Measurements from ENCODE around the gene MAN1A1.

Gene MAN1A1

DNA sequence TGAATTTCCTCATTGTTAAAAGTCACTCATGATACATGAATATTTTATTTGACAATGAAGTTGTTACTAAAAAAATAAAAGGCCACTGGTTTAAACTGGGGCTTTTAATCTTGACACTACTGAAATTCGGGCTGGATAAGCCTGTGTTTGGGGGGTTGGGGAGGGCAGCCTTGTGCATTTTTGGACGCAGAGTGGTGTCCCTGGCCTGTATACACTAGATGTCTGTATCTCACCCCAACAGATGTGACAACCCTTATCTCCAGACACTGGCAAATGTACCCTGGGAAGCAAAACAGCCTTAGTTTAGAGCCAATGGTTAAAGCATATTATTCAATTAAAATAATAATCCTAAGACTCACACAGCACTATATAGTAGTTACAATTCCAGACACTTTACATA, 24.8 kb downstream of the MAN1A1 start:
- no peak for DNase-seq

DNA sequence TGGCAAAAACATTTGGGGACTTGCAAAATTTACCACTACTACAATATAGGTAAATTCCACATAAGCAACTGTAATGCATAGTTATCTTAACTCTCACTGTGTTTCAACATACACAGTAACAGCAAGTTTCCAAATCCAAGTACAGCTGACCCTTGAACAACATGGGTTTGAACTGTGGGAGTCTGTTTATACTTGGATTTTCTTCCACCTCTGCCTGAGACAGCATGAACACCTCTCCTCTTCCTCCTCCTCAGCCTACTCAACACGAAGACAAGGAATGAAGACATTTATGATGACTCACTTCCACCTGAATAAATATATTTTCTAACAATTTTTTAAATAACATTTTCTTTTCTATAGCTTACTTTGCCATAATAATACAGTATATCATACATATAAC, 25.6 kb downstream of the MAN1A1 start:
- DNase-seq = no peak

DNA sequence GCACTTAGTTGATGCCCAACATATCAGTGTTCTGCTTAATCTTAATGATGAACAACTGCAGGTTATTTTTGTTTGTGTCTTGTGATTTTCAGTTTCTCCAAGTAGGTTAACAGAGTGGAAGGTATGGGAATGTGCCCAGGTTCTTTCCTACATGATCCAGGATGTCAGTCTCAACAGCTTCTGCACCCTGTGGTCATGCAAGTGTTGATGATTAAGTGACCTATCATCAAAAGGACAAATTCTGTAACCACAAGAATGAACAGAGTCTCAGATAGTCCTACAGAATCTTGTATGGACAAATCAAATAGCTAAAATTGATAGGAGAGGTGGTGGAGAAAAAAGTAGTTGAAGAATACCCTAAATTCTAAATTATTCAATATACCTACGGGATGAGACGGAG, 26.1 kb downstream of the MAN1A1 start:
- DNase-seq = no peak

DNA sequence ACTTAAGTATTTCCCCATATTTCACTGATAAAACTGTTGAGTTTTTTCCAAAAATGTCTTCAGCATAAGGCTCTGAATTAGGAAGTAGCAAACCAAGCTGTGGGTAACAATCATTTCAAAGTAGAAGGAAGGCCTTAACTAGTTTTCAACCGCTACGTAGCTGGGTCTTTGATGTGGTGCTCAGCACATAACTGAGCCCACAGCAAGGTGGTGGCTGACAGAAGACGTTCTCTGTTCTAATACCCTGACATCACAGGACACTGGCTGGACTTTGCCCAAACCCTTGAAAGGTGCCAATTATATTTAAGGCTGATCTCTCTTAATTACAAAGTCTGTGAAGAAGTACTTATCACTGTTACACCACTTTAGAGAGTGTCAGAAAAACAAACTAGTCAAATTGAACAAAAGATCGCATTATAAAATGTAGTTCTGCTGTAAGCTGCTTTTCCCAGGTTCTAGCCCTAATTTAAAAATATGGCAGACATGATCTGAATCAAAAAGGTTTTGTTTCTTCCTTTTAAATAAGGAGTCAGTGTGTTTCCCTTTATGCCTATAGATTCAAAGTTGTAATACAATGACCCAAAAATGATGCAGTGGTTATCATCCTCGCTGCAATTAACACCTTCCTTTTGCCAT, 26.7 kb downstream of the MAN1A1 start:
- no peak for DNase-seq

DNA sequence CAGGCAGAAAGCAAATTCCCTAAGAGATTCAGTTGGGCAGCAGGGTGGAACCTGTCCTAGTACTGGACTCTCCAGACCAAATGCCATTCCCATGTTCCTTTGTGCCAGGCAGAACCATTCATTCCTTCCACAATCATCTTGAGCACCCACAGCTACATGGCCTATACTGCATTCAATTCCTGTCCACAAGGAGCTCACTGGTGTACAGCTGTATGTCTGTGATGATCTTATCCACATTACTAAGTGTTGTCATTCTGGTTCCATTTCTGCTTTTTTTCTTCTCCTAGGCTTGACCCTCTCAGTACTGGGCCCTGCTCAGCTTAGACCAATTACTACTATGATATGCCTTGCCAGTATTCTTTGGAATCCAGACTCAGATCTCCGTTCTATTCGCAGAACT, 27.5 kb downstream of the MAN1A1 start:
- no peak for DNase-seq

DNA sequence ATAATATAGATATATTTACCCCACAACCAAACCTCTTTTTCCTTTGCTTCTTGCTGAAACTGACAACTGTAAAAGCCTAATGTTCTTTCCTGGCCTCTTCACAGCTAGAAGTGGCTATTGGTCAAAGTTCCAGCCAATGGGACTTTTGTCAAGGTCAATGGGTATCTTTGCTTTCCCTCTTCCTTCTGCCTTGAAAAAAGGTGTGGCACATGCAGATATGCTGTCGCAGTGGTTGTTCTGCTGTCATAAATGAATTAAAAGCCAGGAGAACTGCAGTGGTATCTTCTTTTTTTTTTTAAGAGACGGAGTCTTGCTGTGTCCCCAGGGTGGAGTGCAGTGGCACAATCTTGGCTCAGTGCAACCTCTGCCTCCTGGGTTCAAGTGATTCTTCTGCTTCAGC, 29.9 kb downstream of the MAN1A1 start:
- no peak for DNase-seq

DNA sequence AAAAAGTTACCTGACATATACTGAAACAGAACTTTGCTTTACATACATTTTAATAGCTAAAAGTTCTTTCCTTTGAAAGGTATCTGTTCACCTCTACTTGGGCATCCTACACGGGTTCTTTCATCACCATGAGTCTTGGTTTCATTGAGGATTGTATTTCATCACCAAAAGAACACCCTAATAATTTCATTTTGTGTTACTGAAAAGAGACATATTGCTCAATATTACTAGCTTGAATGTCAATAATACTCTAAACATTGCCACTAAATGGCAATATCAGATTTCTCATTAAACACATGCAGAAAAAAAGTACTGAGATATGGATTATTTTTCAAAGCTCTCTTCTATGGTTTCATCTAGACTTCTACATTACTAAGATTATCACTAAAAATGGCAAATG, 30.8 kb downstream of the MAN1A1 start:
- DNase-seq = no peak

DNA sequence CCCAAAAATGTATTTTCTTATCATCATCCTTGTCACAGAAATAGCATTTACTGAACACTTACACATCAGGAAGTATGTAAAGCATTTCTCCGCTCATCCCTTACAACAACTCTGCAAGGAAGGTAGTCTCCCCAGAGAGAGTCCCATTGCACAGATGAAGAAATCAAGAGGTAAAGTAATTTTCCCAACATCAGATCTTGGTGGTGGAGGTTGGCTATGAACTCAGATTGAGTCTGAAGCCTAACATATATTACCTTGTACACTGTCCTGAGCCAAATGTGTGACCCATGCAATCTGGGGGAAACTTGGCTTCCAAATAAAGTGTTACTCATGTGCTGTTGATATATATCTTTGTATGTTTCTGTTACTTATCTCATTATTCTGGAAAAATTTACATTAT, 31.4 kb downstream of the MAN1A1 start:
- no peak for DNase-seq

DNA sequence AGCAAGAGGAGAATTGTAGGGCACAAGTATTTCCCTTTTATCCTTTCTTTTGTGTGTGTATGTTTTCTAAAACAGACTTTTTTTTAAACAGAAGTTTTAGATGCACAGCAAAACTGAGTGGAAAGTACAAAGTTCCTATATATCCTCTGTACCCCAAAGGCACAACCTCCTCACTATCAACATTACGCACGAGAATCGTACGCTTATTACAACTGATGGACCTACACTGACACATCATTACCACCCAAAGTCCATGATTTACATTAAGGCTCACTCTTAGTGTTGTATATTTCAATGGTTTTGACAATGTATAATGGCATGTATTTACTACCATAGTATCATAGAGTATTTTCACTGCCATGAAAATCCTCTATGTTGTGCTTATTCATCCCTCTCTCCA, 32.6 kb downstream of the MAN1A1 start:
- no peak for DNase-seq

DNA sequence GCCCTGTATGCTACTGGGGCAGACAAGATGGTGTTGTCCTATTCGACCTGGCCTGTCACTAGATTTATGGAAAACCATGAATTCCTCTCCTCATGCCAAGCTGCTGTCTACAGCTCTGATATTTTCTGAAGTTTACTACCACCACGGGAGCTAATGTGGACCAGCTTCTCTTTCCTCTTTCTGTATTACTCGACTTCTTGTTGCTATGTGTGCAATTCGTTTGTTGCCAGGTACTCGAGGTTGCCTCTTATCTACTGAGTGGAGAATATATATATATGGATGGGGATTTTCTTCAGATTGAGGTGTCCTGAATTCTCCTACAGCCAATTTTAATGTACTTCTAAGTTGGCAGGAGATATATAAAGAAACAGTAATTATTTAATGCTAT, 34.7 kb downstream of the MAN1A1 start:
- DNase-seq = no peak

DNA sequence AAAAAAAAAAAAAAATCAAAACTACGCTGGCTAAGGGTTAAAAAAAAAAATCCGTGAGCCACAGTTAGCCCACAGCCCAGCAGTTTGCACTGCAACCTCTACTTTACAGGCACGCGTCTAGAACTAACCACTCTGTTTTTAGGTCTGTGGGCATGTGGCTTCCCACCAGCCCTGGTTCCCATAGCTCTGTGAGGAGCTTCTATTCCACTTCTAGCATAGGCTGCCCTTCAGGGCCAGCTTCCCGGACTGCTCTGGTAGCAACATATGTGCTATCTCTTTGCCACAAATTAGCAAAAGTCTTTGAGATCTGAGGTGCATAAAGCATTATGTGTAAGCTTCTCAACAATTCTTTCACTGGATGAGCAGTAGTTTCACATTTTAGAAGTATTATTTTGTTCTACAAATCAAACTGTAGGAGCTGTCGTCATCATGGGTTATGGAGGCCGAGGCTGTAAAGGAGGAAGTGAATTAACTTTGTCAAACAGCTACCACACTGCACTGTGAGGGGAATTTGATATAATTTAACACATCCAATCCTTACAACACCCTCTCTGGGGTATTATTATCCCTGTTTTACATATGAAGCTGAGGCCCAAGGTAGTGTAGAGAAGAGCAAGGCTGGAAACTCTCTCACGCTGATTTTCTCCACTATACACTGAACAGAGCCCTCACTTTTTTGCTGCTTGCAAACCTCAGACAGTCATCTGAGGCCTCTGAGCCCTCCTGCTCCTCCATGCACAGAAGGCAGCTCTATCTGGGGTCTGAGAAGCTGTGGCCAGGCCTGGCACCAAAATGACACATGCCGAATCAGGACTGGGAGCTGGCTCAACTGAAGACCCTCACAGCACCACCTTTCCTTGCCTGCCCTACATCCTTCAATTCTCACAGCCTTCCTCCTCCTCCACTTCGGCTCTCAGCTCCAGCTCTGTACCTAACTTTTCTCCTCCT, 35.4 kb downstream of the MAN1A1 start:
- DNase-seq = no peak

DNA sequence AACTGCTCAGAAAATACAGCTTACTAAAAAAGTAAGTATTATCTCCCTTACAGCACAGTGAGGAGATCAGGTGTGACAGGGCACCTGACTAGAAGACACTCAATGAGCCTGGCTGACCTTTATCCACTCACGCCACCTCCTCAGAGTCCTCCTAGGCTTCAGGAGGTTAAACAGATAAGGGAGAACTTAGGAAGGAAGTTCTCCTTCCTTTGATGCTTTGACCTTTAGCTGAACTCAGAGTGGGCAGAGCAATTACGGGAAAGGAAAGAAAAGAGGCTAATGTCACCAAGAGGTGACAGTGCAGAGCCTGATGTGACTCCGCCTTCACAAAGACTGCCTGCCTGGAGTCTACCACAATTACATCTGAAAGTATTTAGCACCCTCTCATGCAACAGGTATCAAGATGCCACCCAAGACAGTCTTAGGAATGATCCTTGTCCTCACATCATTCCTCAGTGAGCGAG, 36.7 kb downstream of the MAN1A1 start:
- DNase-seq = no peak

DNA sequence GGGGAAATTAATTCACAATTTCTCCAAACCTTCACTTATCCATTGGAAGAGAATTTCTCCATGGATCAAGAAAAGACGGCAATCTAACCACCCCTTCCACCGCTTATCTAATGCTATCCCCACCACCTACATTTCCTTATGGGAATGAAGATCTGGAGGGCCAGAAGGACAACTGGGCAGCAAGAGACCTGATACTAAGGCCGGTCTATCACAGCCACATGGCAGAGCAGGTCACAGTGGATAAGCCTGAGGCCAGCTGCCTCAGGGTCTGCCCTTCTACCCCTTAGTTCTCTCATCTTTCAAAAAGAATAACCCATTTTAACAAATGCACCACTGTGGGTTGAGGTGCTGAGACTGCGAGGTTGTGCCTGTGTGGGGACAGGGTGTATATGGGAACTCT, 37.1 kb downstream of the MAN1A1 start:
- no peak for DNase-seq

DNA sequence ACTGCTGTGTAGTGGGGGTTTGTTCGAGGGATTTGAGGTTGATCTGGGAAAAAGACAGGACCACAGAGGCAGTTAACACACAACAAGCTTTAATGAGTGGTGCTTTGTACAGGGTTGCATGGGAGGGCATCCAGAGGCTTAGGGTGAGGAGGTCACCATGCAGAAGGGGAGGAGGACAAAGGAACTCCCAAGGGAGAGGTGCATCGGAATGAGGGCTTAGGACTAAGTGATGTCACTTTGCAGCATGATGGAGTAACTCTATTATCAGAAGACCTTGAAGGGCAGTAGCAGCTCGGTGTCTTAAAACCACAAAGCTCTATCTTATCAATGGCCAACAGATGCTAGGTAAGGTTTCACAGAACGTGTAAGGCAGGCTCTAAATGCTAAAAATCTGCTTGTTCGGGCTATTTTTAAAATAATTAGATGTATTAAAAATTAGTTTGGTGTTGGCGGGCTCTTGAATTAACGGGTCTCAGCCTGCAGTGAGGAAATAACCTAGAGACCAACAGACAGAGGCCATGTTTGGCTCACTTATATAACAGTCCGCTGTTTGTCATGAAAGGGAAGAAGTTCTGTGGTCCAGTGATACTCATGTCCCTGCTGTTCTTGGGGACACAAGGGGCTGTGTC, 37.9 kb downstream of the MAN1A1 start:
- DNase-seq = no peak

DNA sequence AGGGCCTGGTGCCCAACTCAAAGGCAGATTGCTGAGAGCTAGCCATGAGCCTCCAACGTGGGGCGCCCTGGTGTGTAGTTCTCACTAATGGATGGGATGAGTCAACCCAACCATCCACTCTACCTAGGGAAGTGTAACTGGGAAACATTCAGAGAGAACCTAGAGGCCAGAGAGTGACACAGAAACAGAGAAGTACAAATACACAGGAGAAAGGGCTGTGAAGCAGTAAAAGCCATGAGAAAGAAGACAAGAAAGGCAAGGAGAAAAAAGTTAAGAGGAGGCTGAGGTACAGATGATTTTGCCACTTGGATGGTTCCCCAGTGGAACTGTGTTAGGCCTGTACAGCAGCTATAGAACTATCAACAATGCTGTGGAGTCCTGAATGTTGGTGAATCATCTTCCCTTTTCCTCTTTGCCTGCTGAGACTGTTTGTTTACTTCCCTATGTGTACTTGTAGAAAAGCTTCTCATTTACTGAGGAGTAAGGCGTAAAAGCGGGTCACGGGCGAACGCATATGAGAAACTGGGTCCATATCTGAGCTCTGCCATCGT, 39.0 kb downstream of the MAN1A1 start:
- DNase-seq = no peak

DNA sequence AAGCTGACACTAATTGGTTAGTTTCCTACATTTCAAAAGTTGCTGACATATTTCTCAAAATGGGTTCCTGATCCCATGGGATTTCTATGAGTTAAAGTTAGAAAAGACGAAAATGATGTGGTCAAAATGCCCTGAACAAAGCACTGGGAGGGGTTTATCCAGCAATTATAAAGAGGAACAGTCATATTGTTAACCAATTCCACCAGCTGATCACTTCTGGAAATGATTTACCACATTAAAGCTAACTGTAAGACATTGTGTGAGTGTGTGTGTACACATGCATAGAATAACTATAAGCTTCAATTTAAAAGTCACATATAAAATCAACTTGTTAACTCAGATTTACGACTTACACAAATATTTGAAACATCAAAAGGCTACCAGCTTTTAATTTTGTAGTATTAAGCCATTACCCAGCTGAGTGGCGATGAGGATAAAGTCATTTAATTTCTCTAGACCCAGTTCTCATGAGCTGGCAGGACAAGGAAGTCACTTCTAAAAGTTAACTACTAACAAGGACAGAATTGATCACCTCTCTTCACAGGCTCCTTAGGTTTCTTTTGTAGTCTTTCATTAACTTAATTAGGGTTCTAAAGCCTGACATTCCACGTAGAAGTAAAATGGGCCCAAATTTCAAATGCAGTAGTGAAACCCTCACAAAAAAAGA, 40.4 kb downstream of the MAN1A1 start:
- DNase-seq = no peak

DNA sequence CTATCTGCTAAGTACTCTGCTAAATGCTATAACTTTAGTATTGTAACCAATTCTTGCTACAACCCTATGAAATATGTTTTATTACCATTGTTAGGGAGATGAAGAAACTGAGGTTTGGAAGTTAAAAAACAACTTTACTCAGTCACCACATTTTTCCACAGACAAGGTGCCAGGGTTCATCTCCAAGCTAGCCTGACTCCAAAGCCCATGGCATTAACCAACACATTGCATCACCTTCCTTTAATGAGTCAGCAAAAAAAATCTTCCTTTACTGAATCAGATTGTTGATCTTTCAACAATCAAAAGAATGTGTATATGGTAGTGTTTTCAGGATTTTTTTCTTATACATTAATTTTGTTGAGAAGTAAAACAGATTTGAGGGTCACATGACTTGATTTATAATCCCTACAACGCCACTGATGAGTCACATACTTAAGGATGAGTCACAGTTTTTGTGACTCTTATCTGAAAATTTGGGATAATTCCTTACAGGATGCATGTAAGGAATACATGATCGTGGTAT, 41.5 kb downstream of the MAN1A1 start:
- DNase-seq = no peak

DNA sequence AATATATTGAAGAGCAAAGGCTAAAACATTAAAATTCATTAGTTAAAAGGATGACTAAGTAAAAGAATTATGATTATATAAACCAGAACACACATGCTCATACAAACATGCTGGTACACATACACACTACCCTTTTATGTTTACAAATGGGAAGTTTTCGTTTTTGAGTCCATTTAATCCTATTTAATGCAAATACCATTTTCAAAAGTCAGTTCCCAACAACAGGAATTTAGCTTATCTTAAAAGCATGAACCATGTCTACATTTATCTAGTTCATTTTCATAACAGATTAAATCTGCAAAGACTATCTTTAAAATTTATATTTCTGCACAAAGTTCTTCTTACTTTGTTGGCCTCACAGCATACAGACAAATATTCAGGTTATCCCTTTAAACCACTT, 42.5 kb downstream of the MAN1A1 start:
- no peak for DNase-seq

DNA sequence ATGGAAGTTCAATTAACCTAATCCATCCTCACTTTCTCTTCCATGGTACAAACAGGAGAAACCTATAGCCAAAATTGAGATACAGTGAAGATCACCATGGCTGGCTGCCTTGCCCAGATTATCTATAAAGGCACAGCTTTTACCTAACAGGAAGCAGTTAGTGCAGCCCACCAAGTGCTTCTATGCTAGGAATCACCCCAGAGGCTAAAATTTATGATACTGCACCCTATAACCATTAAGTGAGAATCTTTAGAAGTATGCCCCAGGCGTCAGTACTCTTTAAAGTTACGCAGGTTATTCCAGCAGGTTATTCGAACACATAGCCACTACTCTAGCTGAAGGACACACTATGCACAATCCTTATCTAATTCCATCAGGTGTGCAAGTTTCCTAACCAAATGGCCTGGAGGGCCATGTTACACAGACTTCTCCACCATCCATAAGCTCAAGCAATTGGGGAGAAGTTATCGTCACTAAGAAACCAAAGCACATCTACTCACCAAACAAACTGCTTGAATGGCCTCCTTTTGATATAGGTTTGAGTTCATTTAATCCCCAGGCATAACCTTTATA, 43.1 kb downstream of the MAN1A1 start:
- DNase-seq = no peak

DNA sequence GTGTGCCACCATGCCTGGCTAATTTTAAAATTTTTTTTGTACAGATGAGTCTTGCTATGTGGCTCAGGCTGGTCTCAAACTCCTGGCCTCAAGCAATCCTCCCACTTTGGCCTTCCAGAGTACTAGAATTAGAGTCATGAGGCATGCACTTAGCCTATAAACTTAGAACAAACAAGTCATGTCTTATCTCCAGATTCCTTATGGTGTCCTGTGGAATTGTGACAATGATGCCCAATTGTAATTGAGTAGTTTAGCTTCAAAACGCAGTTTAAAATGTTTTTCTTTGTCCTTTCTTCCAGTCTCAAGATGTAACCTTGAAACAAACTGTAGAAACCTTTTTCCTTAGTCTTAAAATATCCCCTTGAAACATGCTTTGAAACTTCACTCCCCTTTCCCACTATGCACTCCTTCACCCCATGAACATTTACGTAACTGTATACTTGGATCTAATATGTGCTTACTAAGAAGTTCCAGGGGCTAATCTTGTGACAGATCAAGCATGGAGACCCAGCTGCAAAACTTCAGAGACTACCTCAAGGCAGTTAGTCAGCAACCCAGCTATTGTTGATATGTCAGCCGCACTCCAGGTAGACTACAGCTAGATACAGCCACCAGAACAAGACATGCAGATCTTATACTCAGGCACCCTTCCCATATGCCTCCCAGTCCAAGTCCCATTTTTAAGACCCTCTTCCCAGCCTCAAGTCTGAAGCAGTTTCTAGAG, 46.2 kb downstream of the MAN1A1 start:
- no peak for DNase-seq

DNA sequence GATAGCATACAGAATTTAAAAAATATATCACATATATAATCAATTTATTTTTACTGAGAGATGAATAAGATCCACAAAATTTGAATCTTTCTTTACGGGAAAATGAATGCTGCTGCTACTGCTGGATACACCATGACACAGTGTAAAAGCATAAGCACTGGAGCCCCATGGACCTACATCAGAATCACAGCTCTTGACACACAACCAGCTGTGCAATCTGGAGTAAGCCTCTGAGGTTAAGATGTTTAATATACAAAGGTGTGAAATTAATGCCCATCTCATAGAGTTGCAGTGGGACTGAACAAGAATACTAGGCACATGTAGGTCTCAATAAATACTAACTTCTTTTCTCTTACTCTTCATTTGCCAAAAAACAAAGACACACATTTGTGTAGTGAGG, 48.1 kb downstream of the MAN1A1 start:
- DNase-seq = no peak

DNA sequence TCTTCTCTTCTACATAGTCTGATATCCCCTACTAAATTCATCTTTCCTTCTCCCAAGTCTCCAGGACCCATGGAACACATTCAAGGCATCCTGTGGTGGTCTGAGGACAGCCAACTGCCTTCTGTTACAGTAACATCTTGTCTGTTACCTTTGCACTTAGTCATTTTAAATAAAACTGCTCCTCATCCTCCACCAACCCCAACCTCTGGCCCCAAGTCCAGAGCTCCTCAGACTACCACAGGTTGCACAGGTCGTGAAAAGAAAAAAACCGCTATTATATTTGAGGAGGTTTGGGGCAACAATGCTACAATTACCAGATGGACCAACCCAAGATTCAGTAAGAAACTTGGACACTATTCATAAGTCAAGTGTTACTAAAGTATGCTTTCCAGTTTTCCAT, 49.9 kb downstream of the MAN1A1 start:
- DNase-seq = no peak

Measured in NCI-H1417 treated with DMSO at 0.1 percent for 48 hours (cell line).